ENCODE results near the gene ITGB6.

GRCh38 chr2:160222546-160223283 is 22.6 kb upstream of the ITGB6 start:
- TF ChIP-seq CTCF (IDR thresholded peaks at IDR 0.05), result no peak
- no peak for TF ChIP-seq POLR2A (IDR thresholded peaks at IDR 0.05)

All from uterus (tissue), 2 donors.